ENCODE results near the gene FREM2. TPM values are rescaled to one million over a fixed set of nuclear protein-coding genes. Genes with fewer than 3 reads are reported as not detected.

Gene FREM2
- polyA plus RNA-seq, 3 donors from 2014 or later, result not detected

- Mint-ChIP-seq H3K36me3 (no peaks in the 10 kb centered on the region), H3K27me3 (ENCODE audit: low read depth in 3 of 3) (peaks cover 0 to 2% (median 0%) of the 10 kb centered on the region in 3 donors), H3K9me3 (peaks cover 0 to 2% (median 0%) of the 10 kb centered on the region in 6 donors), H3K4me3 (no peak overlapping the region), H3K27ac (no peak overlapping the region), H3K4me1 (no peaks in the 10 kb centered on the region)
- no peak for DNase-seq
Measured at GRCh38 chr13:38879786-38880185, 192.9 kb downstream of the FREM2 start.

GRCh38 chr13:38880397-38880796 is 193.5 kb downstream of the FREM2 start:
- Mint-ChIP-seq H3K4me1 (no peaks in the 10 kb centered on the region), H3K9me3 (peaks cover 0 to 2% (median 0%) of the 10 kb centered on the region in 6 donors), H3K4me3 (no peak overlapping the region), H3K27ac (no peak overlapping the region), H3K36me3 (no peaks in the 10 kb centered on the region), H3K27me3 (ENCODE audit: low read depth in 3 of 3) (peaks cover 0 to 2% (median 2%) of the 10 kb centered on the region in 3 donors)
- DNase-seq, result no peak

- Mint-ChIP-seq H3K4me3 (no peak overlapping the region), H3K36me3 (no peaks in the 10 kb centered on the region), H3K27me3 (ENCODE audit: low read depth in 3 of 3) (peaks cover 2 to 6% (median 5%) of the 10 kb centered on the region in 3 donors), H3K4me1 (no peaks in the 10 kb centered on the region), H3K9me3 (peaks cover 0 to 6% (median 0%) of the 10 kb centered on the region in 6 donors), H3K27ac (no peak overlapping the region)
- DNase-seq, result no peak
Measured at GRCh38 chr13:38883783-38884182, 196.9 kb downstream of the FREM2 start.

GRCh38 chr13:38888309-38888708 is 201.4 kb downstream of the FREM2 start:
- peaks cover 0 to 6% (median 5%) of the 10 kb centered on the region in 3 donors for H3K27me3 Mint-ChIP-seq (ENCODE audit: low read depth in 3 of 3)
- DNase-seq, result no peak
- H3K4me1 Mint-ChIP-seq, result no peaks in the 10 kb centered on the region
- peaks cover 0 to 6% (median 0%) of the 10 kb centered on the region in 6 donors for H3K9me3 Mint-ChIP-seq
- H3K27ac Mint-ChIP-seq, result no peak overlapping the region
- H3K36me3 Mint-ChIP-seq, result no peaks in the 10 kb centered on the region
- no peak overlapping the region for H3K4me3 Mint-ChIP-seq

GRCh38 chr13:38895075-38895474 is 208.2 kb downstream of the FREM2 start:
- peaks cover 0 to 2% (median 0%) of the 10 kb centered on the region in 3 donors for H3K27me3 Mint-ChIP-seq (ENCODE audit: low read depth in 3 of 3)
- no peak overlapping the region for H3K27ac Mint-ChIP-seq
- no peak for DNase-seq
- no peak overlapping the region for H3K4me3 Mint-ChIP-seq
- H3K36me3 Mint-ChIP-seq, result no peaks in the 10 kb centered on the region
- H3K9me3 Mint-ChIP-seq, result peaks cover 0 to 9% (median 0%) of the 10 kb centered on the region in 6 donors
- H3K4me1 Mint-ChIP-seq, result no peaks in the 10 kb centered on the region

GRCh38 chr13:38897521-38897920 is 210.6 kb downstream of the FREM2 start:
- Mint-ChIP-seq H3K27ac (no peak overlapping the region), H3K4me3 (no peak overlapping the region), H3K4me1 (no peaks in the 10 kb centered on the region), H3K9me3 (peaks cover 0 to 9% (median 0%) of the 10 kb centered on the region in 6 donors), H3K36me3 (no peaks in the 10 kb centered on the region), H3K27me3 (ENCODE audit: low read depth in 3 of 3) (peaks cover 0 to 3% (median 0%) of the 10 kb centered on the region in 3 donors)
- DNase-seq, result no peak

- H3K9me3 Mint-ChIP-seq, result peaks cover 0 to 5% (median 0%) of the 10 kb centered on the region in 6 donors
- H3K4me3 Mint-ChIP-seq, result no peak overlapping the region
- H3K4me1 Mint-ChIP-seq, result no peaks in the 10 kb centered on the region
- DNase-seq, result no peak
- H3K36me3 Mint-ChIP-seq, result no peaks in the 10 kb centered on the region
- H3K27me3 Mint-ChIP-seq (ENCODE audit: low read depth in 3 of 3), result peaks cover 0 to 3% (median 0%) of the 10 kb centered on the region in 3 donors
- H3K27ac Mint-ChIP-seq, result no peak overlapping the region
Measured at GRCh38 chr13:38898481-38898880, 211.6 kb downstream of the FREM2 start.

GRCh38 chr13:38899571-38899970 is 212.7 kb downstream of the FREM2 start:
- DNase-seq, result no peak
- H3K27me3 Mint-ChIP-seq (ENCODE audit: low read depth in 3 of 3), result peaks cover 0 to 3% (median 0%) of the 10 kb centered on the region in 3 donors
- peaks cover 0 to 5% (median 0%) of the 10 kb centered on the region in 6 donors for H3K9me3 Mint-ChIP-seq
- no peaks in the 10 kb centered on the region for H3K36me3 Mint-ChIP-seq
- no peak overlapping the region for H3K27ac Mint-ChIP-seq
- H3K4me1 Mint-ChIP-seq, result no peaks in the 10 kb centered on the region
- no peak overlapping the region for H3K4me3 Mint-ChIP-seq

- no peak for DNase-seq
- Mint-ChIP-seq H3K36me3 (no peaks in the 10 kb centered on the region), H3K27ac (no peak overlapping the region), H3K4me1 (no peaks in the 10 kb centered on the region), H3K9me3 (peaks cover 0 to 5% (median 0%) of the 10 kb centered on the region in 6 donors), H3K4me3 (no peak overlapping the region), H3K27me3 (ENCODE audit: low read depth in 3 of 3) (peaks cover 0 to 3% (median 0%) of the 10 kb centered on the region in 3 donors)
Measured at GRCh38 chr13:38900188-38900587, 213.3 kb downstream of the FREM2 start.

- H3K27me3 Mint-ChIP-seq (ENCODE audit: low read depth in 3 of 3), result peaks cover 0 to 3% (median 2%) of the 10 kb centered on the region in 3 donors
- H3K36me3 Mint-ChIP-seq, result no peaks in the 10 kb centered on the region
- no peak for DNase-seq
- peaks cover 0 to 4% (median 0%) of the 10 kb centered on the region in 6 donors for H3K9me3 Mint-ChIP-seq
- no peak overlapping the region for H3K4me3 Mint-ChIP-seq
- no peaks in the 10 kb centered on the region for H3K4me1 Mint-ChIP-seq
- no peak overlapping the region for H3K27ac Mint-ChIP-seq
Measured at GRCh38 chr13:38902551-38902950, 215.7 kb downstream of the FREM2 start.

- no peak overlapping the region for H3K4me3 Mint-ChIP-seq
- DNase-seq, result no peak
- H3K36me3 Mint-ChIP-seq, result no peaks in the 10 kb centered on the region
- H3K4me1 Mint-ChIP-seq, result no peaks in the 10 kb centered on the region
- no peak overlapping the region for H3K27ac Mint-ChIP-seq
- H3K27me3 Mint-ChIP-seq (ENCODE audit: low read depth in 3 of 3), result peaks cover 0 to 3% (median 2%) of the 10 kb centered on the region in 3 donors
- H3K9me3 Mint-ChIP-seq, result peaks cover 0 to 4% (median 0%) of the 10 kb centered on the region in 6 donors
Measured at GRCh38 chr13:38905081-38905480, 218.2 kb downstream of the FREM2 start.

- peaks cover 0 to 3% (median 2%) of the 10 kb centered on the region in 3 donors for H3K27me3 Mint-ChIP-seq (ENCODE audit: low read depth in 3 of 3)
- H3K4me1 Mint-ChIP-seq, result no peaks in the 10 kb centered on the region
- no peak overlapping the region for H3K27ac Mint-ChIP-seq
- H3K9me3 Mint-ChIP-seq, result peaks cover 0 to 4% (median 0%) of the 10 kb centered on the region in 6 donors
- H3K4me3 Mint-ChIP-seq, result no peak overlapping the region
- no peaks in the 10 kb centered on the region for H3K36me3 Mint-ChIP-seq
- DNase-seq, result no peak
Measured at GRCh38 chr13:38905861-38906260, 219.0 kb downstream of the FREM2 start.

- H3K9me3 Mint-ChIP-seq, result peaks cover 0 to 4% (median 0%) of the 10 kb centered on the region in 6 donors
- H3K4me1 Mint-ChIP-seq, result no peaks in the 10 kb centered on the region
- no peak overlapping the region for H3K27ac Mint-ChIP-seq
Measured at GRCh38 chr13:38908574-38908973, 221.7 kb downstream of the FREM2 start.

GRCh38 chr13:38914070-38914469 is 227.2 kb downstream of the FREM2 start:
- Mint-ChIP-seq H3K4me1 (no peaks in the 10 kb centered on the region), H3K9me3 (peaks cover 0 to 1% (median 0%) of the 10 kb centered on the region in 6 donors), H3K27ac (no peak overlapping the region), H3K27me3 (ENCODE audit: low read depth in 3 of 3) (peaks cover 0 to 2% (median 0%) of the 10 kb centered on the region in 3 donors), H3K36me3 (no peaks in the 10 kb centered on the region), H3K4me3 (no peak overlapping the region)
- DNase-seq, result no peak

More at GRCh38 chr13:38908574-38908973, 221.7 kb downstream of the FREM2 start:
- no peaks in the 10 kb centered on the region for H3K36me3 Mint-ChIP-seq
- no peak overlapping the region for H3K4me3 Mint-ChIP-seq
- H3K27me3 Mint-ChIP-seq (ENCODE audit: low read depth in 3 of 3), result peaks cover 0 to 2% (median 2%) of the 10 kb centered on the region in 3 donors
- DNase-seq, result no peak

GRCh38 chr13:38921081-38921480 is 234.2 kb downstream of the FREM2 start:
- H3K4me1 Mint-ChIP-seq, result no peaks in the 10 kb centered on the region
- H3K36me3 Mint-ChIP-seq, result no peaks in the 10 kb centered on the region
- peaks cover 0 to 3% (median 0%) of the 10 kb centered on the region in 6 donors for H3K9me3 Mint-ChIP-seq
- no peak overlapping the region for H3K27ac Mint-ChIP-seq
- no peak for DNase-seq
- no peak overlapping the region for H3K4me3 Mint-ChIP-seq
- H3K27me3 Mint-ChIP-seq (ENCODE audit: low read depth in 3 of 3), result peaks cover 0 to 17% (median 1%) of the 10 kb centered on the region in 3 donors
